HuH-7.5 (cell line): Measurements from ENCODE around the gene GP1BB.
A peak's percentile ranks its signal among the peaks of the same experiment; 100 is the strongest.

Experiments
- DNase-seq: peaks from one replicate; pipeline ENCODE4 v3.0.0; 2011; ENCODE audit warnings: low spot score

GP1BB gene

DNA sequence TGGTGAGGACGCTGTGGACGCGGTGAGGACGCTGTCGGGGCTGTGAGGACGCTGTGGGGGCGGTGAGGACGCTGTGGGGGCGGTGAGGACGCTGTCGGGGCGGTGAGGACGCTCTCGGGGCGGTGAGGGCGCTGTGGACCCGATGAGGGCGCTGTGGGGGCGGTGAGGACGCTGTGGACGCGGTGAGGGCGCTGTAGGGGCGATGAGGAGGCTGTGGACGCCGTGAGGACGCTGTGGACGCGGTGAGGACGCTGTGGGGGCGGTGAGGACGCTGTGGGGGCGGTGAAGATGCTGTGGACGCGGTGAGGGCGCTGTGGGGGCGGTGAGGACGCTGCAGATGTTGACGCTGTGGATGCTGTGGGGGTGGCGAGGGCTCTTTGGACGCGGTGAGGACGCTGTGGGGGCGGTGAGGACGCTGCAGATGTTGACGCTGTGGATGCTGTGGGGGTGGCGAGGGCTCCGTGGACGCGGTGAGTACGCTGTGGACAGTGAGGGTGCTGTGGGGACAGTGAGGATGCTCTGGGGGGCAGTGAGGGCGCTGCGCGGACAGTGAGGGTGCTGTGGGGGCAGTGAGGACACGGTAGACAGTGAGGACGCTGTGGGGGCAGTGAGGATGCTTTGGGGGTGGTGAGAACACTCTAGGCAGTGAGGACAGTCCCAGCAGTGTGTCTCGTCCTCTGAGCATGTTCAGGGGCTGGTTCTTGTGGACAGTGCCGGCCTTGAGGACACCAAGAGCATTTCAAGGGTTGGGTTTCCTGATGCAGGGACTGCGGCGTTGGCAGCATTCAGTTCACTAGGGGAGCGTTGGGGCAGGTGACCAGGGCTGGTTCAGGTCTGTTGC lies 4.2 kb downstream of the GP1BB start:
- DNase-seq = no peak

GRCh38 chr22:19728271-19728670 lies 4.9 kb downstream of the GP1BB start:
- no peak for DNase-seq

- no peak for DNase-seq
These were observed 5.5 kb downstream of the GP1BB start for GRCh38 chr22:19728836-19729235.

DNA sequence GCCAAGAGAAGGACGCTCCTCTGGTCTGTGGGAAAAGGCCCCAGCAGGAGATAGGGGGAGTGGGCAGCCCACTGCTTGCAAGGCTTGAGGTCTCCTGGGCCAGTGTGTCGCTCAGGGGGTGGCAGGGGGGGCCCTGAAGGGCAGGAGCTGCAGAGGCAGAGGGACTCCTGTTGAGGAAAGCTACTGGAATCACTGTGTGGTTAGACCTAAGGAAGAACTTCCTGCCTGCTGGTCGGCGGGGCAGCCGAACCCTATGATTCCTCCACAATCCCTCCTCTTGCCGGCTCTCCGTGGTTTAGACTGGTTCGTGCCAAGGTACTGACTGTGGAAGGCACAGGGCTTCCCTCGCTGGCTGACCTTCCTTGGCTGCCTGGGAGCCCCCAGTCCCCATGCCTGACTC lies 6.2 kb downstream of the GP1BB start:
- no peak for DNase-seq

GRCh38 chr22:19730198-19730597 lies 6.9 kb downstream of the GP1BB start:
- no peak for DNase-seq

DNA sequence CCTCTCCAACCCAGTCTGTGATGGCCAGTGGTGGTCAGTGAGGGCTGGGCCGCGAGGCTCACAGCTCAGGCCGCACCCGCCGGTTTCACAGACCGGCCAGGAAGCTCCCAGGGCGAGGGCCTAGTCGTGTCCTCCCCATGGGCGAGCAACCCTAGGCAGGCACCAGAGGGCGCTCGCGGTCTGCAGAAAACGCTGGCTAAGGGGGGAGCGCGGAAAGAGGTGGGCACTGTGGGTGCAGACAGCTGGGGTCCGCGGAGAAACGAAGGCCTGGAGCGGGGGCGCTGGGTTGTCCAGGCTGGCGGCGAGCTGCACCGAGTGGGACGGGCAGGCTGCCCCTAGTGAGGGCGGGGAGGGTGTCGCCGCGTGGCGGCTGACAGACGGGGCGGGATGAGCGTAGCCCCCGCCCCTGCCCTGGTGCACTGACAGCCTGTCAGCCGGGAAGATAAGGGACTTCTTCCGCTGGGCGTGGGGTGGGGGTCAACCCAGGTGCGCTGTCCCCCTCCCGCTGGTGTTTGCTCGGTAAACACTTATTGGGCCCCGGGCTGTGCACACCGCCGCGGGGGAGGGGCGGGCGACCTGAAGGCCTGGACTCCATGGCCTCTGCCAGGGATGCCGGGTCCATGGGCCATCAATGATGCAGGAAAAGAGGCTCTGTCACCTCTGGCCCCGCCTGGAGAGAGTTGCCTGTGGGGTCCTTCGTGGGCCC lies 7.5 kb downstream of the GP1BB start:
- DNase-seq = peak; percentile 92

- no peak for DNase-seq
These were observed 8.2 kb downstream of the GP1BB start for GRCh38 chr22:19731361-19732135.

DNA sequence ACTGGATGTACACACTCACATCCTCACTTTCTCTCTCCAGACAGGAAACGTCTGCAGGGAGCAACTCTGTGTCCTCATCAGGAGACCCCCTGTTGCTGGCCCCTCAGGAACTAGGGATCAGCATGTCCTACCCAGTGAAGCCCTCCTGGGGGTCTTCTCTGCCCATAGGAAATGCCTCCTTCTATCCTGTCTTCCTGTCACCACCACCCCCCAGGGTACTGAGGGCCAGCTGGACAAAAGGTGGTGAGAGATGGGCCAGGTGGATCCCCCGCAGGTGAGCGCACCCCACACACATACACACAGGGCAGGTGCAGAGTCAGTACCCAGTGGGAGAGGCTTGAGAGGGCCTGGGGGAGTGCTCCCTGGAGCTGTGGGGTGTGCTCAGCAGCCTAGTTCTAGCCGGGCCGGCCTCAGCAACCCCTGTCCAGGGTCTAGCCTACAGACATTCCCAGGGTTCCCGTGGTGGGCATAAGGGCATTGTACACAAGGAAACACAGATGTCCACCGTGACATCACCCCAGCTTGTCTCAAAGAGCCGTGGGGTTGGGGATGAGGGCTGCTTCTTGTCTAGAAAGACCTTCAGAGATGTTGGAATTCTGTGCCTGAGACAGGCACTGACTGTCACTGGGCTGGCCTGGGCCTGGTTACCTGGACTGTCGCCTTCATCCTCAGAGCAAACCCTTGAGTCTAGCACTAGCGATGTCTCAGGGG lies 9.2 kb downstream of the GP1BB start:
- DNase-seq = no peak

- no peak for DNase-seq
These were observed 10.4 kb downstream of the GP1BB start for GRCh38 chr22:19733755-19734154.

DNA sequence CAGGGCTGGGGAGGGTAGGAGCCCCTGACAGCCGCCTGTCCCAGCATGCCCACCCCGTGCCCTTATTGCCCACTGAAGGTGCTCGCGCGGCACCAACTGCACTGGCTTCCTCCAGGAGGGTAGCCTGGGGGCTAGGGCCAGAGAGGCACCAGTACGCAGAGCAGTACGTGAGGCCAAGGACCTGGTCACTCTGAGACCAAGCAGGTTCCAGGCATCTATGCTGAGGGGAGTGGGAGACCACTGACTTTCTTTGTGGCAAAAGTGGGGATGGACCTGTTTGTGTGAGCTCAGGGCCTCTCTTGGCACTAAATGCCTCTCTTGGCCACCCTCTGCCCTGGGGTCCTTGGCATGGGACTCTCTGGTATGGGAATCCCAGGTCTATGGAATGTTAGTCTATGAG lies 10.8 kb downstream of the GP1BB start:
- DNase-seq = no peak

DNA sequence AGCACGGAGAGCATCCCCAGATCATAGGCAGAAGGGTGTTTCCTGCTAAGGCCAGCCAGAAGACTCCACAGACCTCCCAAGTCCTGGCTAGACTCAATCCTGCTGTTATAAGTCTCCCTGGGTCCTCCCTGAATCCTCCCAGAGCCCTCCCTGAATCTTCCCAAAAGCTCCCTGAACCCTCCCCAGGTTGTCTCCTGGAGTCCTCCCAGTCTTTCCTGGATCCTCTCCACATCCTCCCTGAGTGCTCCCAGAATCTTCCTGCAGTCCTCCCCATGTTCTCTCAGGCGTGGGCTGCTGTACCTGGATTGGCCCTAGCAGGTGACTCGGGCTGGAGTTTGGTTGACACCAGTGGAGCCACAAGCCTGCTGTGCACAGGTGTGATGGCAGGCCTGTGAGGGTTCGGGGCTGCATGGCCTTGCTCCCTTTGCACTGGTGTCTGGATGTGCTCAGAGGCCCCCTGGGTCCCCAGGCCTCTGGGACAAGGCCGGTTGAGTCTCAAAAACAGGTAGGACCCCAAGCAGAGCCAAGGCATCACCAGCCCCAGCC lies 11.6 kb downstream of the GP1BB start:
- DNase-seq = no peak

DNA sequence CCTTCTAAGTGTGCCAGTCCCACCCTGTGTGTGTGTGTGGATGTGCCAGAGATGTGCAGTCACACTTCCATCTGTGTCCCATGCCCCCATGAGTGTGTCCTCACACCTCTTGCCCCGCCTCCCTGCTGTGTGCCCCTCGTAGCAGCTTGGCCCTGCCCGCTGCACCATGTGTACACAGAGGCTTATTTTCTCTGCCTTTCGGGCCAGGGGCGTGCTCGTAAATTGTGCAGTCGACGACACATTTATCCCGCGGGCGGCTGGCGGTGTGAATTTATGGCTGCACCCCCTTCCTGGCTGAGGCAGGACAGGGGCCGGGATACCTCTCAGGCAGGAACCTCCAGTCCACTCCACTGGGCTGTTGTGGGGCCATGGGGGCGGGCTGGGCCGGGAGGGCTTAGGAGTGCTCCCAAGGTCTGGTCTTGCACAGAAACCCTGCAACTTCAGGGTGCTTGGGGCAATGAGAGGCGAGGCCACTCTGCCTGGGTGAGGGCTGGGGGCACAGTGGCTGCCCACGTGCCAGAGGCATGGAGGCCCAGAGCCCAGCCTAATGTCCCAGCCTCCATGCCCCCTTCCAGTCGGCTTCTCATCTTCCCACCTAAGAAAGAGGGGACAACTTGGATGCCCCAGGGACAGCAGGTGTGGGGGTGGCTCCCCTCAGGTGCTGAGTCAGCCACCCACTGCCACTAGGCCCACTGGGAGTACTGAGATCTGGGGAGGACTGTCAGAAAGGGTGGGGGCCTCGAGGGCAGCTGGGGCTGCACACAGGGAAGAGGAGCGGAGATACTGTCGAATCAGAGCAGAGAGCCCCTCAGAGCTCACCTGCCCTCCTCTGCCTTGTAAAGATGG lies 12.5 kb downstream of the GP1BB start:
- DNase-seq = no peak

DNA sequence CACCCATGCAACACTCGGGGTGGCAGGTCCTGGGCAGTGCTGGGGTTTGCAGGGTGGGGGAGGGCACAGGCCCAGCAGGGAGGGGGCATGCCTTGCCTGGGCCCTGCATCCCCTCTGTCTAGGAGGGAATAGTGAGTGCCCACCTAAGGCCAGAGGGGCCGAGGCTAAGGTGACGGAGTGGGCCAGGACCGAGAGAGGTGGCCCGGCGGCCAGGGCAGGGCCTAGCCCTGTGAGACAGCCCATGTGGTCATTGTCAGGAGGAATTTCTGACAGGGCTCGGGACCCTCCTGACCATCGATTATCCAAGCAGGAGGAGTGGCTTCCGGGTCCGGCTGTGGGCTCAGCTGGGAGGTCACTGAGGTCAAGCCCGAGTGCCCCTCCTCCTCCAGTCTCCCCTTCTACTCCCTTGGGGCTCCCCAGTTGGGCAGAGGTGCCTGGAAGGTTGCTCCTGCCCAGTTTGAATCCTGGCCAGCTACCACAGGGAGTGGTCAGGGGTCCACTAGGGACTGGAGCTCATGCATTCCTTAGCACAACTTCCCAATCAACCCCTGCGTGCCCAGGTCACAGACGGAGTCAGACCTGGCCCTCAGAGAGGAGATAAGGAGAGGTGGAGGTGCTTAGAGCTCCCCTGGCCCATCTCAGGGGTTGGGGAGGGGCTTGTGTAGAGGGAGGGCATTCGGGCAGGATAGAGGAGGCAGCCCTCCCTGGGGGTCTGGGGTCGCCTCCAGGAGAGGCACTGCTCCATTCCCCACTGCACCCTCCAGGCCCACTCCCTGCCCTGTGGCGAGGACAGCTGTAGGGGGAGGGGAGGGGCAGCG lies 14.7 kb downstream of the GP1BB start:
- no peak for DNase-seq

DNA sequence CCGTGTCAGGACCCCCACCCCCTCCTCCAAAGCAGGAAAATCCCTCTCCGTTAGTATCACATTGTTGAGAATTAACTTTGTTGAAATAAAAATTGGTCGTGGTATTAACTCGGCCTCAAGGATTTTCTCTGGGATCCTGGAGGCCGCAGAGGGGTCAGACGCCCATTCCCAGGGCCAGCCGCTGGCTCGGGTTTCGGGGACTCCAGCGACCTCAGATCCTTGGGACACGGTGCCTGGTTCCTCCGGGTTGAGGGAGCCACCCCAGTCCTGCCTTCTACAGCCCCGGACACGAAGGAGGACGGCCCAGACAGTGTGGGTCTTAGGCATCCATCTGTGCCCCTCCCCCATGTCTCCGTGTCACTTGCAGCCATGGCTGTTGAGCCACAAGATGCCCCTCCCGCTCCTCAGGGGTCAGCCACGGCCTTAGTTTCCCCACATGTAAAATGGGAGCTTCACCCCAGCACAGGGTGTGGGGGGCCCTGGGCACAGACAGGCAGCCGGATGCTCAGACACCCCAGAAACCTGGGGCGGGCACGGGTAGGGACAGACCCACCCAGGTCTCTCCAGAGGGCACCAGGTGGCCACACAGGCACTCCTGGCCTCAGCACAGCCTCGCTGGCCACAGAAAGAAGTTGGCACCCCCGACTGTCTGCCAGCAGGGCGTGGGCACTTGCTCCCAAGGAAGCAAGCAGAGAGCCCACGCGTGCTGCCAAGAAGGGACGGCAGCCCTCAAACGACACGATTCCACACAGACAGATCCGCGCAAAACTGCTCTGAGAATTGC lies 15.5 kb downstream of the GP1BB start:
- DNase-seq = no peak

GRCh38 chr22:19739448-19739895 lies 16.1 kb downstream of the GP1BB start:
- no peak for DNase-seq

GRCh38 chr22:19739911-19740449 lies 16.6 kb downstream of the GP1BB start:
- no peak for DNase-seq

DNA sequence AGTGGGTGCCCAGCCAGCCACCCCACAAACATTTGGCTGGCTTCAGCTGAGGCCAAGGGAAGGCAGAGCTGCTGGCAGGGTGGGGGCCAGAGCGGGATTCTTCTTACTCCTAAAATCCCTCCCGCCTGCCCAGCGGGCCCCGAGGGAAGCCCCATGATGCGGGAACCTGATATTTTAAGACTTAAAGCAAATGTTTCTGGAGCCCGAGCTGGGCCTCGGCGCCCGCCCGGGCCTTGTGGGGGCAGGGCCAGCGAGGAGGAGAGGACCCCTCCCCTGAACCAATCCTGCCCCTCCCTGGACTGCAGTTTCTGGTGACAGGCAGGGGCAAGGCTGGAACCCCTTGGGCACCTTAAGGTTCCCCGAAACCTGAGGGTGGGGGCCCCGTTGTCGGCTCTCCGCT lies 17.2 kb downstream of the GP1BB start:
- DNase-seq = no peak

DNA sequence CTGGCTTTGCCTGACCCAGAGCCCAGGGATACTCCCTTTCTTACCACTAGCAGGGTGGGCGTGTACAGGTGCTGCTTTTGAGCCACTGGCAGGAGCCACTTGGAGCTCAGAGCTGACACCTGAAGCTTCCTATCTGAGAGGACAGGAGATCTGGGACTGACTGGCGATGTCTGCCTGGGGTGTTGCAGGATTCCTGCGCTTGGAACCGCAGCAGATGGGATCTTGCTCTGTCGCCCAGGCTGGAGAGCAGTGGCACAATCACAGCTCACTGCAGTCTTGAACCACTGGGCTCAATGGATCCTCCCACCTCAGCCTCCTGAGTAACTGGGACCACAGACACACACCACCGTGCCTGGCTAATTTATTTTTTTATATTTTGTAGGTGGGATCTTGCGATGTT lies 17.7 kb downstream of the GP1BB start:
- no peak for DNase-seq
